Activated B cell treated with CpG ODN at 0.5 μM for 24 hours (primary cell): ENCODE measurements around the gene IL18RAP. TPM values are rescaled to one million over a fixed set of nuclear protein-coding genes. Genes with fewer than 3 reads are reported as not detected.

ENCODE experiments used
- ATAC-seq: fragments of 200-7000 bp; cut with Tn5 transposase; one replicate; pipeline ENCODE4 v1.10.0; 2021; ENCODE audit warnings: low read depth, mild to moderate bottlenecking, moderate library complexity
- CTCF ChIA-PET: fragments of 350-600 bp; sonication (Branson Sonifier 250); formaldehyde crosslinking; loops from one replicate; lab custom pipeline; 2021; ENCODE audit warnings: antibody characterized with exemption; lab: Charles Lee
- POLR2A ChIA-PET: fragments of 350-600 bp; sonication (Branson Sonifier 250); formaldehyde crosslinking; loops from one replicate; lab custom pipeline; 2021; ENCODE audit warnings: antibody characterized with exemption; lab: Charles Lee
- DNase-seq: peaks from one replicate; pipeline ENCODE4 v3.0.0; 2022
- H3K27ac Mint-ChIP-seq: one replicate; pipeline ENCODE4 v1.8.0; 2020; ENCODE audit warnings: mixed read lengths
- H3K27me3 Mint-ChIP-seq: one replicate; pipeline ENCODE4 v1.8.0; 2021; ENCODE audit warnings: mixed read lengths
- H3K36me3 Mint-ChIP-seq: one replicate; pipeline ENCODE4 v1.8.0; 2021; ENCODE audit warnings: low read depth, mixed read lengths
- H3K4me1 Mint-ChIP-seq: one replicate; pipeline ENCODE4 v1.8.0; 2021; ENCODE audit warnings: mixed read lengths
- H3K4me3 Mint-ChIP-seq: one replicate; pipeline ENCODE4 v1.8.0; 2020; ENCODE audit warnings: mild to moderate bottlenecking, mixed read lengths
- H3K9me3 Mint-ChIP-seq: one replicate; pipeline ENCODE4 v1.8.0; 2020; ENCODE audit warnings: mixed read lengths
- intact Hi-C: fragments of 100-400 bp; cut with micrococcal nuclease; formaldehyde crosslinking; loops from one replicate; pipeline ENCODE4 v1.15.1; 2024
- total RNA-seq: library from RNA; stranded (reverse); gene quantifications from 2 replicates; pipeline ENCODE4 v1.2.3, GENCODE V29; 2022
- TF ChIP-seq, protein P1 (sequence below): fragments of 200-600 bp; IDR thresholded peaks from one replicate; pipeline ENCODE4 v1.8.0; 2022; ENCODE audit warnings: antibody characterized with exemption, mild to moderate bottlenecking

The IL18RAP gene
- total RNA-seq, 1 donor from 2014 or later = 0.98 TPM

DNA sequence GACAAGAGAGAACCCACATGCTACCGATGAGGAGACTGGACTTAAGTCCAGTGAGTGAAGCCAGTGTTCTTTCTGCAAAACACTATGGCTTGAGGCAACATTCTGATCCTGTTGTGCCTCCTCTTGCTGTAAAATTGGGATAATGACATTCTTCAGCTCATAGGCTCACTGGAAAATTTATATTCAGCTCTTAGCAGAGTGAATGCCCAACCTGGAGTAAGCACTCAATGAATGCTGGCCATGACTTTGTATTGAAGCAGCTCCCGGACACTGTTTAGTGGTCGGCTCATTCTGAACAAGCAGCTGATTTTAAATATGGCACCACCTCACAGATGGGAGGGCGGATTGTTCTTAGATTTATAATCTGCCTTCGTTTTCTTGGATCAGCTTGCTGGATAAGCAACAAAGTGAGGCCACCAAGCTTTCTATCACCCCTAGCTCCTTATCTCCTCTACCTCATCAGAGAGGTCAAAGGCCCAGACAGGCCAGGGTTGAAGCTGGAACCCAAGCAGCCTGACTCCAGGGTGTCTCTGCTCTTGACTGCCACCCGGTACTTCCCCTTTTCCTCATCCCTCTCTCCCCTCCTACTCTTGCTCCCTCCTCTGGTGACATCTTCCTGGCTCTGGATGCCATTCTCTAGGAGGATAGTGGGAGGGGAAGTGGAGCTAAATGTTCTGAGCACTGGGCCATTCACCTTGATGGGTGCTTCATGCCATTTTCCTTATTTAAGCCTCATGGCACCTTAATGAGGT lies 61.5 kb downstream of the IL18RAP start:
- Mint-ChIP-seq H3K36me3 (no peaks in the 10 kb centered on the region), H3K27me3 (peaks cover 21% of the 10 kb centered on the region), H3K4me1 (no peaks in the 10 kb centered on the region), H3K9me3 (no peaks in the 10 kb centered on the region), H3K4me3 (no peak overlapping the region), H3K27ac (no peak overlapping the region)
- intact Hi-C loops = no loop called here
- TF ChIP-seq, protein P1, sequence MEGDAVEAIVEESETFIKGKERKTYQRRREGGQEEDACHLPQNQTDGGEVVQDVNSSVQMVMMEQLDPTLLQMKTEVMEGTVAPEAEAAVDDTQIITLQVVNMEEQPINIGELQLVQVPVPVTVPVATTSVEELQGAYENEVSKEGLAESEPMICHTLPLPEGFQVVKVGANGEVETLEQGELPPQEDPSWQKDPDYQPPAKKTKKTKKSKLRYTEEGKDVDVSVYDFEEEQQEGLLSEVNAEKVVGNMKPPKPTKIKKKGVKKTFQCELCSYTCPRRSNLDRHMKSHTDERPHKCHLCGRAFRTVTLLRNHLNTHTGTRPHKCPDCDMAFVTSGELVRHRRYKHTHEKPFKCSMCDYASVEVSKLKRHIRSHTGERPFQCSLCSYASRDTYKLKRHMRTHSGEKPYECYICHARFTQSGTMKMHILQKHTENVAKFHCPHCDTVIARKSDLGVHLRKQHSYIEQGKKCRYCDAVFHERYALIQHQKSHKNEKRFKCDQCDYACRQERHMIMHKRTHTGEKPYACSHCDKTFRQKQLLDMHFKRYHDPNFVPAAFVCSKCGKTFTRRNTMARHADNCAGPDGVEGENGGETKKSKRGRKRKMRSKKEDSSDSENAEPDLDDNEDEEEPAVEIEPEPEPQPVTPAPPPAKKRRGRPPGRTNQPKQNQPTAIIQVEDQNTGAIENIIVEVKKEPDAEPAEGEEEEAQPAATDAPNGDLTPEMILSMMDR = no peak
- DNase-seq (no peak), ATAC-seq (no peak)
- POLR2A ChIA-PET = no interaction called here
- CTCF ChIA-PET = interaction anchor here (1.2 to 3.5 kb wide), 2 partner anchors 11 to 12 kb away, joined by 4 to 10 read pairs; partner anchors contain the start of gene SLC9A4

DNA sequence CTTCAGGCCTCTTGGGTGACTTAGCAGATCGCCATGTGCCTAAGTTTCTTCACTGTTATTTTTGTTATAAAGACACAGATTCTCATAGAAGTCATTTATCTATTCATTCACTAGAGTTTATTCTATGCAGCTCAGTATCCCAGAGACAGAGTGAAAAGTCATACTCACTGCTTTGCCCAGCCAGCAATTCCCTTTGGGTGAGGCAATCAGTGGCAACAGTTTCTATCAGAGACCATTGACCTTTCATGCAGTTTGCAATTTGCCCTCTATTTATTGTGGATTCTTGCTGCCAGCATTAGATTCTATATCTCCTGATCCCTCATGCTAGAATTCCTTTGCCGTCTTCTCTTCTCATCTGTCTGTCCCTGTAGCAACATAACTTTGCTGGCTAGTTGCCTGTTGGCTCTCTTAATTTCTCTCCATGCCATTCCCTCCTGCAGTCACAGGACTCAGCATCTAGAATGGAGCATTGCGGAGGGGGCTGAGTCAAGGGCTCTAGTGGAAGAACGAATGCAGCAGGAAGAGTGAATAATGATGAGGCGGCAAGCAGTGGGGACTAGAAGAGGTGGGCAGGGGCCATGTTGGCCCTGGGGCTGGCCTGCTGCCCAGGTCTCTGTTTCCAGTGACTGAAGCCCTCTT lies 62.3 kb downstream of the IL18RAP start:
- CTCF ChIA-PET = interaction anchor here (1.2 to 3.5 kb wide), 2 partner anchors 12 to 13 kb away, joined by 4 to 10 read pairs; partner anchors contain the start of gene SLC9A4
- H3K27me3 Mint-ChIP-seq = peaks cover 21% of the 10 kb centered on the region

GRCh38 chr2:102486941-102487702 lies 64.2 kb downstream of the IL18RAP start:
- Mint-ChIP-seq H3K36me3 (no peaks in the 10 kb centered on the region), H3K4me1 (no peaks in the 10 kb centered on the region), H3K27ac (no peak overlapping the region), H3K4me3 (no peak overlapping the region), H3K9me3 (no peaks in the 10 kb centered on the region), H3K27me3 (peaks cover 17% of the 10 kb centered on the region)
- ATAC-seq = no peak
- POLR2A ChIA-PET = no interaction called here
- intact Hi-C loops = no loop called here
- TF ChIP-seq, protein P1 = no peak
- DNase-seq = no peak
- CTCF ChIA-PET = no interaction called here

More for the DNA sequence above, 62.3 kb downstream of the IL18RAP start:
- H3K4me3 Mint-ChIP-seq = no peak overlapping the region
- no peaks in the 10 kb centered on the region for H3K9me3 Mint-ChIP-seq
- no peaks in the 10 kb centered on the region for H3K4me1 Mint-ChIP-seq
- intact Hi-C loops = no loop called here
- POLR2A ChIA-PET = no interaction called here
- TF ChIP-seq, protein P1 = no peak
- no peaks in the 10 kb centered on the region for H3K36me3 Mint-ChIP-seq
- DNase-seq = no peak
- H3K27ac Mint-ChIP-seq = no peak overlapping the region
- no peak for ATAC-seq

DNA sequence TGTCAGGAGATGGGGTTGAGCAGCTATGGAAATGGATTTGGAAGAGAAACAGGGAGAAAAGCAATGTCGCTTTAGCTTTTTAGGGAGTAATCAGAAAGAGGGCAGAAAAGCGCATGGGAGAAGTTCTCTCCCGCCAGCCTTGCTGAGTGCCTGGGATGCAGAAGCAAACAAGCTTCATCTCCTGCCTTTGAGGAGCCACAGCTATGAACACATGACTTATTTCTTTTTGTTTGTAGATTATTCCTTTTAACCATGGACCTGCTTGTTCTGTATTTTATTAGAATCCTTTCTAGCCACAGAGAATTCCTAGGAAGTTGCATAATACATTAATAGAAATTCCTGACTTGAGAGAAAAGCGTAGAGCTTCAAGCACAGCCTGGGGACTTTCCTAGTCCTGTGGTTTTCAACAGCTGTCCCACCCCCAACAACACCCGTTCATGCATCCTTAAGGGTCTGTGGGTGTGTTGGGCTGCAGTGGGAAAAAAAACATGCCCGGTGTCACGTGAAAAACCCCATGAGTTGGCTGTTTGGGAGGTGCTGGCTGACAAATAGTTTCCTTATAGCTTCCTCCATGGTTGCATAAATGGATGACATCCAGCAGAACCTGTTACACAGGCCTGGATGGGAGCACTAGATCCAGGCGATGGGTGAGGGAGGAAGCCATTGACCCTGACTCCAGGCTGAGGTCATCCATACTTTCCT lies 65.0 kb downstream of the IL18RAP start:
- TF ChIP-seq, protein P1 = no peak
- CTCF ChIA-PET = interaction anchor here (1.8 kb wide), 1 partner anchor 15 kb away, joined by 5 read pairs; the partner anchor contains the start of gene SLC9A4
- no peaks in the 10 kb centered on the region for H3K36me3 Mint-ChIP-seq
- POLR2A ChIA-PET = interaction anchor here (0.5 kb wide), 1 partner anchor 132 kb away, joined by 3 read pairs; the partner anchor contains the start of gene IL18R1
- intact Hi-C loops = no loop called here
- DNase-seq = no peak
- H3K27me3 Mint-ChIP-seq = peaks cover 17% of the 10 kb centered on the region
- no peaks in the 10 kb centered on the region for H3K4me1 Mint-ChIP-seq
- no peak overlapping the region for H3K4me3 Mint-ChIP-seq
- peaks cover under 1% of the 10 kb centered on the region for H3K9me3 Mint-ChIP-seq
- ATAC-seq = no peak
- H3K27ac Mint-ChIP-seq = no peak overlapping the region
